ENCODE measurements around the gene KRTAP9-9.
"Not testable (repeated sequence)": the region's sequence is repeated elsewhere in the genome, so short reads cannot be mapped to it uniquely, and the experiment has no call there.

KRTAP9-9 gene

GRCh38 chr17:41255381-41256290, at the start of gene KRTAP9-9:
KRTAP9-9 (plus strand) TSS chr17:41255384.
- not testable (repeated sequence) for DNase-seq

- no peak for DNase-seq
Observed at GRCh38 chr17:41211845-41212466, 43.2 kb upstream of the KRTAP9-9 start.

- DNase-seq, result no peak
Observed at GRCh38 chr17:41212524-41213169, 42.5 kb upstream of the KRTAP9-9 start.

- DNase-seq, result no peak
Observed at GRCh38 chr17:41215681-41216080, 39.5 kb upstream of the KRTAP9-9 start.

GRCh38 chr17:41223821-41224220, 31.4 kb upstream of the KRTAP9-9 start:
- DNase-seq, result no peak

- no peak for DNase-seq
Observed at GRCh38 chr17:41226051-41226450, 29.1 kb upstream of the KRTAP9-9 start.

GRCh38 chr17:41226598-41227095, 28.5 kb upstream of the KRTAP9-9 start, which contains the start of gene KRTAP9-2:
KRTAP9-2 (plus strand) TSS chr17:41226648; CDS start chr17:41226655, 7 bp downstream.
- DNase-seq, result not testable (repeated sequence)

- DNase-seq, result no peak
Observed at GRCh38 chr17:41230094-41230493, 25.1 kb upstream of the KRTAP9-9 start.

GRCh38 chr17:41231731-41232130, 23.5 kb upstream of the KRTAP9-9 start:
- DNase-seq, result no peak

- DNase-seq, result not testable (repeated sequence)
Observed at GRCh38 chr17:41232399-41233105, 22.6 kb upstream of the KRTAP9-9 start, which contains the start of gene KRTAP9-3. KRTAP9-3 (plus strand) TSS chr17:41232449; CDS start chr17:41232502, 53 bp downstream.

- DNase-seq, result not testable (repeated sequence)
Observed at GRCh38 chr17:41237116-41237515, 18.1 kb upstream of the KRTAP9-9 start.

GRCh38 chr17:41237949-41238437, 17.2 kb upstream of the KRTAP9-9 start, which contains the start of gene KRTAP9-8:
KRTAP9-8 (plus strand) TSS chr17:41237999; CDS start chr17:41238052, 53 bp downstream.
- not testable (repeated sequence) for DNase-seq

- DNase-seq, result not testable (repeated sequence)
Observed at GRCh38 chr17:41246995-41247787, 8.0 kb upstream of the KRTAP9-9 start.

GRCh38 chr17:41249637-41250240, 5.4 kb upstream of the KRTAP9-9 start, which contains the start of gene KRTAP9-4:
KRTAP9-4 (plus strand) TSS chr17:41249687; CDS start chr17:41249721, 34 bp downstream.
- DNase-seq, result not testable (repeated sequence)

GRCh38 chr17:41251261-41251660, 3.9 kb upstream of the KRTAP9-9 start:
- no peak for DNase-seq

GRCh38 chr17:41254861-41255260, 323 bp upstream of the KRTAP9-9 start:
- DNase-seq, result no peak

GRCh38 chr17:41256291-41256685, 1.1 kb downstream of the KRTAP9-9 start:
- no peak for DNase-seq

GRCh38 chr17:41258406-41258805, 3.2 kb downstream of the KRTAP9-9 start:
- DNase-seq, result no peak

- no peak for DNase-seq
Observed at GRCh38 chr17:41263212-41263611, 8.0 kb downstream of the KRTAP9-9 start.

- DNase-seq, result no peak
Observed at GRCh38 chr17:41264599-41264998, 9.4 kb downstream of the KRTAP9-9 start.

GRCh38 chr17:41265078-41265477, 9.9 kb downstream of the KRTAP9-9 start, which contains the start of gene KRTAP9-6:
KRTAP9-6 (plus strand) TSS chr17:41265378; CDS start chr17:41265378, 0 bp downstream.
- DNase-seq, result no peak

All from hematopoietic multipotent progenitor cell treated with erythropoietin and hydrocortisone succinate and interleukin-3 and kit ligand, for 6 days (in vitro differentiated cells).